Left lobe of liver (tissue), 2 donors: Measurements from ENCODE around the gene SPDYC. TPM values are rescaled to one million over a fixed set of nuclear protein-coding genes. Genes with fewer than 3 reads are reported as not detected.

Experiments used
- ATAC-seq: fragments of 200-7000 bp; cut with Tn5 transposase; one replicate; pipeline ENCODE4 v1.9.1; 2020; ENCODE audit warnings: mild to moderate bottlenecking, moderate library complexity
- DNase-seq: peaks from one replicate; pipeline ENCODE4 v3.0.0-alpha.2; 2020; ENCODE audit warnings: low spot score
- total RNA-seq: library from RNA; stranded (reverse); gene quantifications from one replicate; pipeline ENCODE4 v1.2.1, GENCODE V29; 2021
- donor health status: DM: no; HTN: no; CAD: no; lungs with moderate emphysema.
- donor health status: DM: no; HTN: yes; CAD: no.

SPDYC gene
- total RNA-seq, 1 donor from 2014 or later, result 1.2 TPM

- peak; percentile 37 for DNase-seq
- ATAC-seq, result no peak
Observed at GRCh38 chr11:65217441-65218423, 47.7 kb downstream of the SPDYC start.

GRCh38 chr11:65218446-65218845 lies 48.4 kb downstream of the SPDYC start:
- DNase-seq, result peak; percentile 40
- ATAC-seq, result no peak

- no peak for DNase-seq
- no peak for ATAC-seq
Observed at GRCh38 chr11:65219930-65220213, 49.8 kb downstream of the SPDYC start.

GRCh38 chr11:65221026-65221425 lies 51.0 kb downstream of the SPDYC start:
- no peak for ATAC-seq
- no peak for DNase-seq

Other genes starting within 250 kb of the SPDYC start
- gene PPP2R5B, start 245.5 kb upstream of the SPDYC start, total RNA-seq, result 9.1 TPM
- gene GPHA2, start 234.3 kb upstream of the SPDYC start, total RNA-seq, result 0.25 TPM
- gene MAJIN, start 198.1 kb upstream of the SPDYC start, total RNA-seq, result not detected
- gene BATF2, start 173.3 kb upstream of the SPDYC start, total RNA-seq, result 2.4 TPM
- gene ARL2, start 156.1 kb upstream of the SPDYC start, total RNA-seq, result 8.9 TPM
- gene SNX15, start 142.8 kb upstream of the SPDYC start, total RNA-seq, result 8.8 TPM
- 5.7 TPM for gene SAC3D1, start 129.0 kb upstream of the SPDYC start, total RNA-seq
- gene NAALADL1, start 111.7 kb upstream of the SPDYC start, total RNA-seq, result 0.78 TPM
- gene CDCA5, start 86.2 kb upstream of the SPDYC start, total RNA-seq, result 0.75 TPM
- 18.4 TPM for gene ZFPL1, start 86.0 kb upstream of the SPDYC start, total RNA-seq
- gene VPS51, start 74.0 kb upstream of the SPDYC start, total RNA-seq, result 55.1 TPM
- 97.6 TPM for gene TM7SF2, start 58.4 kb upstream of the SPDYC start, total RNA-seq
- 8.8 TPM for gene ZNHIT2, start 52.5 kb upstream of the SPDYC start, total RNA-seq
- gene FAU, start 48.1 kb upstream of the SPDYC start, total RNA-seq, result 430 TPM
- gene MRPL49, start 47.9 kb upstream of the SPDYC start, total RNA-seq, result 31.3 TPM
- gene SYVN1, start 35.7 kb upstream of the SPDYC start, total RNA-seq, result 110 TPM
- 81.0 TPM for gene CAPN1, start 11.7 kb downstream of the SPDYC start, total RNA-seq
- 3.3 TPM for gene POLA2, start 91.7 kb downstream of the SPDYC start, total RNA-seq
- 3.5 TPM for gene CDC42EP2, start 144.6 kb downstream of the SPDYC start, total RNA-seq
- gene DPF2, start 163.6 kb downstream of the SPDYC start, total RNA-seq, result 18.7 TPM
- gene TIGD3, start 184.5 kb downstream of the SPDYC start, total RNA-seq, result 0.43 TPM
- 14.5 TPM for gene SLC25A45, start 212.4 kb downstream of the SPDYC start, total RNA-seq
- gene FRMD8, start 216.4 kb downstream of the SPDYC start, total RNA-seq, result 9.3 TPM